Naive thymus-derived CD8-positive, alpha-beta T cell (primary cell): ENCODE measurements around the gene DIRAS1. TPM values are rescaled to one million over a fixed set of nuclear protein-coding genes. Genes with fewer than 3 reads are reported as not detected.

ENCODE experiments used
- ATAC-seq, 2 donors: fragments of 150-1000 bp; cut with Tn5 transposase in 1 of 2; sonication (Bioruptor Pico), chemical (Tn5 transposase) in 1 of 2; 1 replicate in 1 of 2; 2 replicates in 1 of 2; pipeline ENCODE4 v1.10.0; 2021; ENCODE audit warnings: mild to moderate bottlenecking in 2 of 2, moderate library complexity in 2 of 2
- POLR2A ChIA-PET: fragments of 350-600 bp; sonication (Branson Sonifier 250); formaldehyde crosslinking; loops from one replicate; lab custom pipeline; 2021; ENCODE audit warnings: antibody characterized with exemption; lab: Charles Lee
- DNase-seq, 10 donors: peaks; one replicate each; pipeline versions ENCODE4 v3.0.0 to v3.0.0-alpha.2; 2020 to 2022
- H3K27ac Mint-ChIP-seq, 10 donors: one replicate each; pipeline ENCODE4 v1.8.0; 2020 to 2022; ENCODE audit warnings: mild to moderate bottlenecking in 10 of 10, mixed read lengths in 10 of 10, moderate library complexity in 4 of 10, inconsistent platforms in 1 of 10
- H3K27me3 Mint-ChIP-seq, 5 donors: one replicate each; pipeline ENCODE4 v1.8.0; 2021 to 2022; ENCODE audit warnings: mixed read lengths in 5 of 5
- H3K36me3 Mint-ChIP-seq, 3 donors: one replicate each; pipeline ENCODE4 v1.8.0; 2020 to 2022; ENCODE audit warnings: mixed read lengths in 3 of 3, mild to moderate bottlenecking in 2 of 3, inconsistent platforms in 1 of 3
- H3K4me1 Mint-ChIP-seq, 4 donors: one replicate each; pipeline ENCODE4 v1.8.0; 2021 to 2022; ENCODE audit warnings: mixed read lengths in 4 of 4
- H3K4me3 Mint-ChIP-seq, 10 donors: one replicate each; pipeline ENCODE4 v1.8.0; 2020 to 2022; ENCODE audit warnings: mild to moderate bottlenecking in 10 of 10, mixed read lengths in 10 of 10, moderate library complexity in 6 of 10, inconsistent platforms in 1 of 10
- H3K9me3 Mint-ChIP-seq, 9 donors: one replicate each; pipeline ENCODE4 v1.8.0; 2020 to 2022; ENCODE audit warnings: mixed read lengths in 9 of 9, mild to moderate bottlenecking in 3 of 9, inconsistent platforms in 1 of 9, moderate library complexity in 1 of 9
- polyA plus RNA-seq, 3 donors: library from polyadenylated mRNA; unstranded; fragments of 300-500 nt; fragmentation: Illumina TruSeq; gene quantifications; one replicate each; pipeline ENCODE4 v1.2.3, GENCODE V29; 2021
- total RNA-seq, 8 experiments: library from RNA in 2 of 8; stranded (reverse) in 2 of 8; gene quantifications; one replicate each; pipeline ENCODE4 v1.2.3 and lab custom pipeline; 2021 to 2026

DIRAS1 gene
- total and polyA plus RNA-seq, 5 experiments from 2014 or later, result 0.75 to 0.77 TPM; not detected in 3

- POLR2A ChIA-PET, result interaction anchor here (0.5 to 2.3 kb wide), 6 partner anchors 10 to 352 kb away, joined by 3 to 6 read pairs (median 4); partner anchors contain the start of genes GADD45B and SLC39A3
Measured at GRCh38 chr19:2700660-2701360, 20.4 kb downstream of the DIRAS1 start.

GRCh38 chr19:2699413-2700140 is 21.6 kb downstream of the DIRAS1 start:
- no peak for ATAC-seq

More at GRCh38 chr19:2700660-2701360, 20.4 kb downstream of the DIRAS1 start:
- peaks cover 25 to 41% (median 39%) of the 10 kb centered on the region in 4 donors for H3K4me1 Mint-ChIP-seq
- ATAC-seq (no peak), DNase-seq (no peak)
- peak overlapping the region in 9 of 10 donors; percentile 9 to 86 (median 77) for H3K4me3 Mint-ChIP-seq
- no peaks in the 10 kb centered on the region for H3K36me3 Mint-ChIP-seq
- H3K27ac Mint-ChIP-seq, result peak overlapping the region in 8 of 10 donors; percentile 8 to 85 (median 68)
- H3K9me3 Mint-ChIP-seq, result no peaks in the 10 kb centered on the region
- H3K27me3 Mint-ChIP-seq, result no peaks in the 10 kb centered on the region

GRCh38 chr19:2694196-2694595 is 27.0 kb downstream of the DIRAS1 start:
- Mint-ChIP-seq H3K27me3 (no peaks in the 10 kb centered on the region), H3K9me3 (no peaks in the 10 kb centered on the region), H3K27ac (peak overlapping the region in 3 of 10 donors; percentile 57 to 76 (median 74)), H3K36me3 (peaks cover 0 to 1% (median 0%) of the 10 kb centered on the region in 3 donors), H3K4me3 (peak overlapping the region in 1 of 10 donors; percentile 5), H3K4me1 (peaks cover 10 to 38% (median 16%) of the 10 kb centered on the region in 4 donors)
- POLR2A ChIA-PET, result no interaction called here
- ATAC-seq, result no peak
- DNase-seq, result no peak

More at GRCh38 chr19:2699413-2700140, 21.6 kb downstream of the DIRAS1 start:
- no peaks in the 10 kb centered on the region for H3K9me3 Mint-ChIP-seq
- peak in 2 of 10 donors; percentile 30 to 37 for DNase-seq
- no peaks in the 10 kb centered on the region for H3K36me3 Mint-ChIP-seq
- H3K4me1 Mint-ChIP-seq, result peaks cover 29 to 53% (median 46%) of the 10 kb centered on the region in 4 donors
- H3K4me3 Mint-ChIP-seq, result peak overlapping the region in 9 of 10 donors; percentile 16 to 75 (median 54)
- POLR2A ChIA-PET, result interaction anchor here (0.6 kb wide), 1 partner anchor 52 kb away, joined by 7 read pairs; no protein-coding TSS in a partner anchor
- H3K27me3 Mint-ChIP-seq, result no peaks in the 10 kb centered on the region
- peak overlapping the region in 8 of 10 donors; percentile 48 to 92 (median 78) for H3K27ac Mint-ChIP-seq

- DNase-seq, result no peak
Measured at GRCh38 chr19:2693492-2694160, 27.5 kb downstream of the DIRAS1 start.

GRCh38 chr19:2691951-2692350 is 29.2 kb downstream of the DIRAS1 start:
- Mint-ChIP-seq H3K4me3 (no peak overlapping the region), H3K9me3 (no peaks in the 10 kb centered on the region), H3K27ac (no peak overlapping the region), H3K27me3 (no peaks in the 10 kb centered on the region), H3K36me3 (peaks cover 0 to 1% (median 0%) of the 10 kb centered on the region in 3 donors), H3K4me1 (peaks cover 5 to 29% (median 7%) of the 10 kb centered on the region in 4 donors)
- peak in 1 of 10 donors; percentile 14 for DNase-seq
- POLR2A ChIA-PET, result no interaction called here
- ATAC-seq, result no peak

More at GRCh38 chr19:2693492-2694160, 27.5 kb downstream of the DIRAS1 start:
- no peaks in the 10 kb centered on the region for H3K9me3 Mint-ChIP-seq
- no peaks in the 10 kb centered on the region for H3K27me3 Mint-ChIP-seq
- H3K36me3 Mint-ChIP-seq, result peaks cover 0 to 1% (median 0%) of the 10 kb centered on the region in 3 donors
- peak overlapping the region in 1 of 10 donors; percentile 5 for H3K4me3 Mint-ChIP-seq
- POLR2A ChIA-PET, result no interaction called here
- H3K4me1 Mint-ChIP-seq, result peaks cover 7 to 32% (median 11%) of the 10 kb centered on the region in 4 donors
- peak overlapping the region in 2 of 10 donors; percentile 74 to 76 for H3K27ac Mint-ChIP-seq
- ATAC-seq, result no peak

- Mint-ChIP-seq H3K27ac (no peak overlapping the region), H3K4me3 (no peak overlapping the region), H3K9me3 (no peaks in the 10 kb centered on the region), H3K4me1 (peaks cover 4 to 25% (median 6%) of the 10 kb centered on the region in 4 donors), H3K36me3 (peaks cover 0 to 1% (median 0%) of the 10 kb centered on the region in 3 donors), H3K27me3 (no peaks in the 10 kb centered on the region)
- POLR2A ChIA-PET, result no interaction called here
- ATAC-seq, result no peak
- DNase-seq, result no peak
Measured at GRCh38 chr19:2690856-2691255, 30.3 kb downstream of the DIRAS1 start.

GRCh38 chr19:2686360-2686759 is 34.8 kb downstream of the DIRAS1 start:
- no peak for ATAC-seq
- H3K27ac Mint-ChIP-seq, result no peak overlapping the region
- DNase-seq, result no peak
- peaks cover 0 to 9% (median 0%) of the 10 kb centered on the region in 4 donors for H3K4me1 Mint-ChIP-seq
- no peaks in the 10 kb centered on the region for H3K27me3 Mint-ChIP-seq
- no peaks in the 10 kb centered on the region for H3K9me3 Mint-ChIP-seq
- H3K4me3 Mint-ChIP-seq, result no peak overlapping the region
- POLR2A ChIA-PET, result no interaction called here
- H3K36me3 Mint-ChIP-seq, result peaks cover 0 to 5% (median 5%) of the 10 kb centered on the region in 3 donors

- no peaks in the 10 kb centered on the region for H3K27me3 Mint-ChIP-seq
- POLR2A ChIA-PET, result no interaction called here
- no peak for ATAC-seq
Measured at GRCh38 chr19:2685204-2685704, 35.9 kb downstream of the DIRAS1 start.

GRCh38 chr19:2683430-2684003 is 37.7 kb downstream of the DIRAS1 start:
- Mint-ChIP-seq H3K27ac (peak overlapping the region in 2 of 10 donors; percentile 21 to 33), H3K36me3 (peaks cover 0 to 5% (median 5%) of the 10 kb centered on the region in 3 donors), H3K9me3 (no peaks in the 10 kb centered on the region), H3K27me3 (peaks cover 0 to 2% (median 0%) of the 10 kb centered on the region in 5 donors), H3K4me3 (no peak overlapping the region), H3K4me1 (peaks cover 0 to 23% (median 0%) of the 10 kb centered on the region in 4 donors)
- ATAC-seq (no peak), DNase-seq (no peak)
- POLR2A ChIA-PET, result no interaction called here

More at GRCh38 chr19:2685204-2685704, 35.9 kb downstream of the DIRAS1 start:
- Mint-ChIP-seq H3K27ac (no peak overlapping the region), H3K9me3 (no peaks in the 10 kb centered on the region), H3K4me3 (no peak overlapping the region), H3K4me1 (peaks cover 0 to 14% (median 0%) of the 10 kb centered on the region in 4 donors), H3K36me3 (peaks cover 0 to 5% (median 5%) of the 10 kb centered on the region in 3 donors)
- no peak for DNase-seq

- H3K4me3 Mint-ChIP-seq, result peak overlapping the region in 1 of 10 donors; percentile 70
- peaks cover 0 to 2% (median 0%) of the 10 kb centered on the region in 5 donors for H3K27me3 Mint-ChIP-seq
- no peaks in the 10 kb centered on the region for H3K9me3 Mint-ChIP-seq
- POLR2A ChIA-PET, result interaction anchor here (0.6 to 0.7 kb wide), 2 partner anchors 20 to 219 kb away, joined by 3 to 5 read pairs; no protein-coding TSS in a partner anchor
- DNase-seq, result no peak
- peaks cover 0 to 5% (median 5%) of the 10 kb centered on the region in 3 donors for H3K36me3 Mint-ChIP-seq
- H3K27ac Mint-ChIP-seq, result peak overlapping the region in 2 of 10 donors; percentile 78 to 91
- peaks cover 0 to 33% (median 0%) of the 10 kb centered on the region in 4 donors for H3K4me1 Mint-ChIP-seq
- ATAC-seq, result peak in 1 of 2 donors; percentile 35
Measured at GRCh38 chr19:2680808-2681207, 40.4 kb downstream of the DIRAS1 start.

- no peaks in the 10 kb centered on the region for H3K9me3 Mint-ChIP-seq
- peaks cover 0 to 12% (median 5%) of the 10 kb centered on the region in 3 donors for H3K36me3 Mint-ChIP-seq
- no peak for DNase-seq
- peaks cover 0 to 2% (median 0%) of the 10 kb centered on the region in 5 donors for H3K27me3 Mint-ChIP-seq
- H3K4me1 Mint-ChIP-seq, result peaks cover 0 to 33% (median 0%) of the 10 kb centered on the region in 4 donors
- POLR2A ChIA-PET, result no interaction called here
- H3K27ac Mint-ChIP-seq, result peak overlapping the region in 1 of 10 donors; percentile 85
- no peak for ATAC-seq
- H3K4me3 Mint-ChIP-seq, result peak overlapping the region in 1 of 10 donors; percentile 40
Measured at GRCh38 chr19:2679439-2679838, 41.7 kb downstream of the DIRAS1 start.
